ENCODE data around the gene RNF181.
A peak's percentile ranks its signal among the peaks of the same experiment; 100 is the strongest.
"Not testable (repeated sequence)": the region's sequence is repeated elsewhere in the genome, so short reads cannot be mapped to it uniquely, and the experiment has no call there.

The RNF181 gene

DNA sequence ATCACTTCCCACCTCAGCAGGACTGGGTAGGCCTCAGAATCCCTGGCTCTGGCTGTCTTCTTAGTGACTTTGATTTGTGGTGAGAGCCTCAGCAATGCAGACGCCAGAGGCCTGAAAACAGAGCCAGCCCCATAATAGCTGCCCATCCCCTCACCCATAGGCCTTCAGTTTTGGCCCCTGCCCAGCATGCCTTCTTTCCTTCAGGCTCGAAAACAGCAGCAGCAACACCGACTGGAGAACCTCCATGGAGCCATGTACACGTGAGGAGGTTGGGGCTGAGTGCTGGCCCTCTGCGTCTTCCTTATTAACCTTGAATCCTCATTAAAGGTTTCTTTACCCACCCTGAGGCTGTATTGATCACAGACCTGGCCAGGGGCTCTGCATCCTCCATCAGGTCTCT is 1.7 kb downstream of the RNF181 start:
- no peak for DNase-seq

- no peak for DNase-seq
Observed at GRCh38 chr2:85598594-85599340, 3.2 kb downstream of the RNF181 start.

DNA sequence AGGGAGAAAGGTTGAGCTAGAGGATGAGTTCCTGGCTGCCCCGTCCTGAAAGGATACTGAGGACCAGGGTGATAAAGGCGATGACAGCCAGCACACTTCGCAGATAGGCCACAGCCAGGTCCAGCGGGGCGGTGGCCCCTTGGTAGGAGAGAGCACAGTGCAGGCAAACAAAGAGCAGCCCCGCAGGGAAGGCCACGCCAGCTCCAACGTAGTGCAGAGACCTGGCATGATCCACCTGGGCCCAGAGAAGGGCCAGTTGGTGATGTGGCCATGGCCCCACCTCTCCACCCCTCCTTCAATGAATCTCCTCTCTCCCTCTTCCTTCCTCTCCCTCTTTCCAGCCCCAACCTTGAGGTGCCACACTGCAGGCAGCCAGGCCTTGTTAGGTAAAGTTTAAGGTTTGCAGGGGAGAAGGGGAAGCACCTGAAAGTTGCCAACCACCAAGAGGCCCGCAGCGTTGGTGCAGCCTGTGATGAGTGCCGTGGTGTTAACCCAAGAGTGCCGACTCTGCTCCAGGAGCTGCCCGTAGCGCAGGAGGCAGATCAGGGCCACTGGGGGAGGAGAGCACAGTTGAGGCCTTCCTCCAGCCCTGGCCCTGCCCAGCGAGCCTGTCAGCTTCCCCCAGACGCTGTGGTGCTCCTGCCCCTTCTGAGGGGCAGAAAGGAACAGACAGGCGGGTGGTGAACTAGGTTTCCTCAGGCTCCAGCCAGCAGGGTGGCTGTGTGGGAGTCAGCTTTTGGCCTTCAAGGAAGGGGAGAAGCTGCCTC is 4.1 kb downstream of the RNF181 start:
- DNase-seq: no peak

DNA sequence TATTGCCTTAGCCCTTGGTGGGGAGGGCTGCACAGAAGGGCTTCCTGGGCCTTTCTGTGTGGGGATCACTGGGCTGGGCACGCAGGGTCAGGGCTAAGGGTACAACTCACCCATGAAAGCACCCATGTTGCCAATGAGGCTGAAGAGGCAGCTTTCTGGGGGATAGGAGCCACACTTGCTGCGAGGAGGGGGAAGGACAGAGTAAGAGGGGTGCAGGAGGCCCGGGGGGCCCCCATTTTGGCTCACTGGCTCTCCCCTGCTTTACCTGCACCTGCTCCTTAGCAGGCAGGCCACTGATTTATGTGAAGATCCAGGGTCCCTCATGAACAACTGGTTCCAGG is 4.7 kb downstream of the RNF181 start:
- DNase-seq: no peak

DNA sequence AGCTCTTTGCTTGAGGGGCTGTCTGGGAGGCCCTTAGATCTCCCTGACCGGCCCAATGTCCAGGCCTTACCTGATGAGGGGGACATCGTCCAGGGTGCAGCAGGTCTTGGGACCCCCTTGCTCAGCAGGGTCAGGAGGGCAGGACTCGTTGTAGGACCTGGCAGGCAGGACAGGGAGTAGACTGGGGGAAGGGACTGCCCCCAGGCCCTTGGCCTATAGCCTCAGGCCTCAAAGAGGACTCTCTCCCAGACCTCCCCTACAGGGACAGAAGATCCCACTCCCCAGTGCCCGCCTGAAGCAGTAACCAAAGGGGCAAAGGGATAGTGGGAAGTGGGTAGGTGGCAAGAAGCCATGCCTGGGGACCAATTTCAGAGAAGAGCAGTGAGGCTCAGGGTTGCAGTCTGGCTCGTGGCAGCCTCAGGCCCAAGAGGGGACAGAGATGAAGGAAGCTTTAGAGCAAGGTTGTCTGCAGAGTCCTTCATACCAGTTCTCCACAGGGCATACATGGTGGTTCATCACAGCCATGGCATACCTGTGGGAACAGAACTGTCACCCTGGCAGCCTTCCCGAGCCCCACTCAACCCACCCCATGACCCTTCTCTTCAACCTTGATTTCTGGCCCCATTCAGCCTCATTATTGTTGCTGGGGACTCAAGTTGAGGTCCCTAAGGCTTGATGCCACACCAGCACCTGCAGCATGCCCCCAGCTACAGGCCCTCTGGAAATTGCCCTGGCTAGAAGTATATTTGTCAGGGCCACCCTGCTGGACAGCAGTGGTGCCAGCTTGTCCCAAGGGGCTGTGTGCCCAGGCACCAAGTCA is 5.6 kb downstream of the RNF181 start:
- no peak for DNase-seq

DNA sequence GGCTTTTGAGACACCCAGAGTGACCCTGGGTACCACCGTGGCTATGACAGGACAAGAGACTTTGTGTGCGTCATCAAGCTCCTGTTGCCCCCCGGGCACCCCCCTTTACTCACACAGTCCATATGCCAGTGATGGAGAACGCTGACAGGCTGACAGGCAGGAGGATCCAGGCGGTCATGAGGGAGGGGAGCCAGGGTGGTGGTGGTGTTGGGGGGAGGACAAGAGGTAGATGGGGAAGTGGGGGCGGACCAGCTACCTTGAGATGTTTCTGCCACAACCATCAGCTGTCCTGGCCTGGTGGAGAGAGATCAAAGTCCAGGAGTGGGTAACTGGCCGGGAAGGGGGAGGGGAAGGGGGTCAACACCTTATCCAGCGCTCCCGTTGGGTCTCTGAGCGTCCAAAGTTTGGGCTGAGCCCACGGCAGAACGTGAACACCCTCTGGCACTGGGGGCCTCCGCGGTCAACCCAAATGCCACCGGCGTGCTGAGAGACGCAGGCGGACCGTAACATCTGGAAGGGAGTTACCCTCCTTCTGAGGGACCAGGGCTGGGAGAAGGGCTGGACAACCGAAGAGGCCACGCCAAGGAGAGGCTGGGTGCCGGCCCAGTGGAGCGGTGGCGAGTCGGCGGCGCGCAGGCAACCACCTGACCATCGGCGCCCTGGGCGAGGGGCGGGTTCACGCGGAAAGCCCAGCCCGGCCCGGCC is 6.4 kb downstream of the RNF181 start:
- no peak for DNase-seq

GRCh38 chr2:85602476-85603234 is 7.1 kb downstream of the RNF181 start, which contains the start of gene TMEM150A:
Gene TMEM150A (minus strand): TSS chr2:85602698. CDS start chr2:85601948, 750 bp downstream.
- DNase-seq: peak; percentile 87

GRCh38 chr2:85604133-85604444 is 8.5 kb downstream of the RNF181 start:
- not testable (repeated sequence) for DNase-seq

- no peak for DNase-seq
Observed at GRCh38 chr2:85604568-85605339, 9.2 kb downstream of the RNF181 start.

DNA sequence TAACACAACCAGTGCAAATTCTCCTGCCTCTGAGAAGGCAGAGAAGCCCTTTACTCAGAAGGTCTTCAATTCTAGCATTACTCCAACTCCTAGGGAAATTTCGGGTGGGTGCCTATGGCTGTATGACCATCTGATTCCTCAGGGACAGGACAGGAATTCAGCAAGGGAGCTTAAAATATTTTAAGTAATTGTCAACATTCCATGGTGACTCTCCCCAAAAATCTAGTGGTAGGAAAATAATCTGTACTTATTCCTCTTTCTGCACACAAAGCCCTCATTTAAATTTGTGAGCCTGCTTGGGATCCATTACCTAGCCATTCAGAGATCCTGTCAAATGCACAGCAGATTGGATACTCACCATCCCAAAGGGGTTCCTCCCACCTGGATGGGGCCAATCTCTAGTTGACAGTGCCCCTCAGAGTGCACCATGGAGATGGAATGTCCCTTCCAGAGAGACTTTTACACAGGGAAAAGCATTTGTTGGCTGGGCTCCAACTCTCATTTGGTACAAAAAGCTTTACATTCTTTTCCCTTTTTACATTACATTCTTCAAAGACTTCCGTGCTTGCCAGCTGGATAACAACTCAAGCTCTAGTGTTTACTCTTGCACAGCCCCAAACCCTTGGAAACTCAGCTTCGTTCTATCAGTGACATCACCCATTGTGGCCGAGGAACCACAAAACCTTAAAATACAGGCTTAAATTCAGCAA is 10.0 kb downstream of the RNF181 start:
- DNase-seq: no peak

DNA sequence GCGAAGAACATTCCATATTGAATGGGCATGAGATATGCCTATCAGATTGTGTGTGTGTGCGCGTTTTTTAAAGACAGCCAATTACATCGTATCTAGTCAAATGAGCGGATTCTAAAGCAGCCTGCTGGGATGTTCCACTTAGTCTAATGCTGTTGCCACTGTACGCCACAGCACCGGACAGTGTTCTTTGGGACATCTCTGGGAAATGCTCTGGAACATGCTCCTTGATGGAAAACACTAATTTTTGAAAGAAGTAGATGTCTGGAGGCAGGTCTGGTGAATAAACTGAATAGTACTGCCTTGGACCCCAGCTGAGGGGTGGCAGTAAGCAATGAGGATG is 10.5 kb downstream of the RNF181 start:
- no peak for DNase-seq

DNA sequence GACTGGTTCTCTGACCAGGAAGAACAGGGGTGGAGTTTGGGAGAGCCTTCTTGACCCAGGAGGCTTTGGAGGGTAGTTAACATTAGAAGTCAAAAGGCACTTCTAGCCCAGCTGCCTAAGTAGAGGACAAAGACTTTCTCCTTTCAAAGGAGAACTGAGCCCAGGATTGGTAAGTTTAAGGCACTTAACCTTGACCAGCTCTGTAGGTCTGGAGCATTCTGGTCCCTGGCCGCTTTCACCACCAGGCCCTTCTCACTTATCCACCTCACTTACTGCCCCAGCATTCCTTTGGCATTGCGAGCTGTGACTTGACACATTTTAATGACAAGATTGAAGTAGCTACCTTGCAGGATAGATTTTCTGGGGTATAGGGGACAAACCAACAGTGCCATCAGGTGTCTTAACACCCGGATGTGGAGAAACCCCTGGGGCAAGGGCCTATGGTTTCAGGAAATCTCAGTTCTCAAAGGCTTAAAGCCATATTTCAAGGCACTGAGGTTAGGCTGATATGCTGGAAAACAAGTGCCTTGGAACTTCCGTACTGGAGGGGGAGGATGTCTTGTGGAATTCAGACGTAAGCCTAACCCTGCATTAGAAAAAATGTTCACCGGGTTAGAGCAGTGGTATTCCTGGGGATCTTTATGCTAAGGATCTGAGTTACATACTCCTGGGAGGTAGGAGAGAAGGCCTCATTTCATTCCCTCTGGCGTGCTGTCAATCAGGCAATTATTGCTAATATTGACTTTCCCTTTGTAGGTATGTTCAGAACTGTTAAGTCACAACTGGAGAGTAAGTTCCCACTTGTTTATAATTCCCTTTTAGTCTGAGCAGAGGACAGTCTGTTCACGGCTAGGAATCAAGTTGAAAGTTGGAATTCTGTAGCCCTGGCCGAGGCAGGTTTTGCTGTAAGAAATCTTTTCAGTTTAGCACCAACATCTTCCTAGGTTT is 12.0 kb downstream of the RNF181 start:
- DNase-seq: no peak

DNA sequence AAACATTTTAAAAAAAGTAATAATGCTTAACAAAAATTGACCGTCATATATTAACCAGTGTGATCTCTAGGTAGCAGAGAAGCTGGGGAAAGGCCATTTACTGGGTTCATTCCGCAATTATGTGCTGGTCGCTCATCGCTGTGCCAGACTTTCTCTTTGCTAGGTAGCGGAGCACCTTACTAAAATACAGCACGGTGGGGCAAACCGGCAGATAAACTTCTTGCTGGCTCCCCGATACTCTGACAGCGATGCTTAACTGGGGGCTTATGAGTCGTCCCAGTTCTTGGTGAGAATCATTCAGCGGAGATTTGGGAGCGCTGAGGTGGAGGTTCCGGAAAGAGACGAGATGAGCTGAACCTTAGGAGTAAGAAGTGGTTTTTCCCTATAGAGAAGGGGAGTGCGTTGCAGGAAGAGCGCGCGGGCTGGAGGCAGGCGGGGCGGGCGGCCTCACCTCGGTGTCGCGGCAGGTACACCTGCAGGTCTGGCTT is 15.7 kb downstream of the RNF181 start:
- DNase-seq: no peak

DNA sequence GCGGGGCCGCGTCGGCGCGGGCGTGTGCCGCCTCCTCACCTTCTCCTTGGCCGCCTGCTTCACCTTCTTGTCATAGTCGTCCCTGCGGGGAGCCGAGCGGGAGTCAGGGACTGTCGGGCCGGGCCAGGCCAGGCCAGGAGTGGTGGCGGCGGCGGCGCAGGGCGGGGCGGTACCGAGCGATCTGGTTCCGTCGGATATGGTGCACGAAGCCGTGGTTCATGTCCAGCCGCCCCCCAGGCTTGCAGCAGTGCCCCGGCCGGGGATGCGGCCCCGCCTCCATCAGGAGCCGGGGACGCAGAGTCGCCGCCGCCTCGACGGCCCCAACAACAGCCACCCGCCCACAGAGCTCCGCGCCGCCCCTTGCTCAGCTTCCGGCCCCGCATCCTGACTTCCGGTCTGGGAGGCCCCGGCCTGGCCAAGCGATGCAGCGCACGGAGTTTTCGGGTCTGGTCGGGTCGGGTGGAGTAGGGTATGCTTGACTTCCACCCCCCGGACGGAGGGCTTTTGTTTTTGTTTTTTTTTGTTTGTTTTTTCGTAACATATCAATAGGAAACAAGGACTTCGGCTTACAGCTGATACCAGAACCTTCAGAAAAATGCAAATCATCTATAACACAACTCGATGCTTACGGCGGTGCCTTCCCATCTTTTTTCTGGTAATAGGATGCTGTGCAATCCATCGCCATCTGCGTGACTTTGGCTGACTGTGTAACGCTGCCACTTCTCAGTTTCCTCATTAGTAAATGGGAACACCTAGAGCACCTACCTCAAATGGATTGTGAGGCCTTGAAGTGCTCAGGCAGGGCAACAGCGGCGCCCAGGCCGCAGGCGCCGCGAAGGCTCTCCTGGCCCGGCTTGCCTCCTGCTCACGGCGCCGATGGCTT is 16.4 kb downstream of the RNF181 start, which contains the start of gene C2orf68:
TSS of gene C2orf68 (minus strand) at position 362 of the 883 bp plus-strand sequence. CDS start at position 280, 82 bp downstream.
- DNase-seq: peak; percentile 81

DNA sequence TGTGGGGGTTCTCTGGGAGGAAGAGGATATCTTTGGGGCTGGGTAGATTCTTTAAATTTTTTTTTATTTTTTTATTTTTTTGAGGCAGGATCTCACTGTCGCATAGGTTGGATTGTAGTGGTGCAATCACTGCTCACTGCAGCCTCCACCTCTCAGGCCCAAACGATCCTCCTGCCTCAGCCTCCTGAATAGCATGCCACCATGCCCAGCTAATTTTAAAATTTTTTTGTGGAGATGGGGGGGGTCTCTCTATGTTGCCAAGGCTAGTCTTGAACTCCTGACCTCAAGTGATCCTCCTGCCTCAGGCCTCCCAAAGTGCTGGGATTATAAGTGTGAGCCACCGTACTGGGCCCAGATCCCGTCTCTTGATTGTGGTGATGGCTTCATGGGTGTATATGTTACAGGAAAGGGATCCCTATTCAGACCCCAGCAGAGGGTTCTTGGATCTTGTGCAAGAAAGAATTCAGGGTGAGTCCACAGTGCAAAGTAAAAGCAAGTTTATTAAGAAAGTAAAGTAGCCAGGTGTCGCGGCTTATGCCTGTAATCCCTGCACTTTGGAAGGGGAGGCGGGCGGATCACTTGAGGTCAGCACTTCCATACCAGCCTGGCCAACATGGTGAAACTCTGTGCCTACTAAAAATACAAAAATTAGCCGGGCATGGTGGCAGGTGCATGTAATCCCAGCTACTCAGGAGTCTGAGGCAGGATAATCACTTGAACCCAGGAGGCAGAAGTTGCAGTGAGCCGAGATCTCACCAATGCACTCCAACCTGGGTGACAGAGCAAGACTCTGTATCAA is 18.4 kb downstream of the RNF181 start:
- no peak for DNase-seq

GRCh38 chr2:85614757-85615156 is 19.2 kb downstream of the RNF181 start:
- DNase-seq: not testable (repeated sequence)

- no peak for DNase-seq
Observed at GRCh38 chr2:85615413-85615728, 19.8 kb downstream of the RNF181 start.

DNA sequence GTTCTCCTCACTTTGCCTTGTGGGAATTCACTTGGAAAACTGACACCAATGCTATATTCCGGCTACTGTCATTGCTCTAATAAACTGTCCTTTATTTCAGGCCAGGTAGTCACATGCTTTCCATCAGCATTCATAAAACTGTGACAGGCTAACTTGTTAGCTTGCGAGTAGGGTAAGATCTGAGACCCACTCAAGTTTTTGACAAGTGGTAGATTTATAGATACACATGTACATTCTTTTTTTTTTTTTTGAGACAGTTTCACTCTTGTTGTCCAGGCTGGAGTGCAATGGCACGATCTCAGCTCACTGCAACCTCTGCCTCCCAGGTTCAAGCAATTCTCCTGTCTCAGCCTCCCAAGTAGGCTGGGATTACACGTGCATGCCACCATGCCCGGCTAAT is 22.2 kb downstream of the RNF181 start:
- DNase-seq: not testable (repeated sequence)

All from activated T-cell treated with anti-CD3 and anti-CD28 coated beads, Interleukin-2, amount 50 U/mL, for 1 hour (primary cell).